Stomach (tissue), 9 donors: ENCODE data around the gene SPON2. TPM values are rescaled to one million over a fixed set of nuclear protein-coding genes. Genes with fewer than 3 reads are reported as not detected.

Experiments
- DNase-seq, 2 donors: peaks; one replicate each; pipeline versions ENCODE4 v3.0.0 to v3.0.0-alpha.2; 2013 to 2019
- H3K27ac ChIP-seq, 5 donors: fragments of 200-600 bp in 4 of 5; sonication (generic) in 4 of 5; one replicate each; pipeline ENCODE4 v1.5.1; 2013 to 2019; ENCODE audit warnings: mild to moderate bottlenecking in 1 of 5, moderate library complexity in 1 of 5
- H3K27me3 ChIP-seq, 3 donors: fragments of 200-600 bp; sonication (generic); one replicate each; pipeline ENCODE4 v1.5.1; 2017 to 2019; ENCODE audit warnings: mixed run types in 1 of 3
- H3K36me3 ChIP-seq, 4 donors: fragments of 200-600 bp; sonication (generic); 1 replicate in 3 of 4; 2 replicates in 1 of 4; pipeline ENCODE4 v1.5.1; 2016 to 2019
- H3K4me1 ChIP-seq, 4 donors: fragments of 200-600 bp; sonication (generic); one replicate each; pipeline ENCODE4 v1.5.1; 2016 to 2019
- H3K4me3 ChIP-seq, 4 donors: fragments of 200-600 bp; sonication (generic) in 3 of 4; one replicate each; pipeline ENCODE4 v1.5.1; 2016 to 2019; ENCODE audit warnings: mild to moderate bottlenecking in 1 of 4
- H3K9me3 ChIP-seq, 4 donors: fragments of 200-600 bp; sonication (generic); one replicate each; pipeline ENCODE4 v1.5.1; 2016 to 2019
- EP300 ChIP-seq: sonication (generic); formaldehyde crosslinking; IDR thresholded peaks from one replicate; pipeline ENCODE4 v1.6.1; 2017; ENCODE audit warnings: antibody characterized with exemption
- POLR2A ChIP-seq, 4 donors: fragments of 450-650 bp; IDR thresholded peaks; one replicate each; pipeline ENCODE4 v1.6.1; 2016; ENCODE audit warnings: antibody characterized with exemption in 4 of 4, control low read depth in 2 of 4, mild to moderate bottlenecking in 1 of 4, moderate library complexity in 1 of 4
- POLR2AphosphoS5 ChIP-seq, 3 donors: sonication (generic); formaldehyde crosslinking; IDR thresholded peaks; one replicate each; pipeline ENCODE4 v1.6.1; 2016; ENCODE audit warnings: antibody characterized with exemption in 3 of 3
- WGBS, 5 donors: extraction: QIAGEN DNeasy Blood & Tissue Kit in 3 of 5; methylation state at CpG; one replicate each; pipeline versions ENCODE4 v1.1.5 to v1.1.7; 2013 to 2018; 5-methylcytosine and 5-hydroxymethylcytosine counted together
- intact Hi-C: fragments of 100-400 bp; cut with DNase I; formaldehyde crosslinking; loops from one replicate; pipeline ENCODE4 v1.15.1; 2023; ENCODE audit warnings: low total_unique reads
- polyA plus RNA-seq, 3 donors: library from polyadenylated mRNA; stranded (reverse); fragments of 200-250 nt; gene quantifications; one replicate each; pipeline ENCODE4 v1.2.3, GENCODE V29; 2013
- total RNA-seq, 5 donors: library from RNA; depleted of rRNA; stranded (reverse); fragments of >200 nt; gene quantifications; one replicate each; pipeline versions ENCODE4 v1.1.0 to v1.2.3, GENCODE V29; 2014 to 2016
- TF ChIP-seq, protein P1 (sequence below), 7 experiments: fragments of 450-650 bp in 4 of 7; fragments of 200-600 bp in 3 of 7; sonication (generic) in 3 of 7; IDR thresholded peaks; one replicate each; pipeline ENCODE4 v1.5.1; 2016 to 2019; ENCODE audit warnings: antibody characterized with exemption in 7 of 7, control low read depth in 2 of 7, mild to moderate bottlenecking in 1 of 7
- donor health status: healthy with polysubstance abuse.
- donor health status: Bipolar disorder and iron deficiency.
- donor health status: healthy.

Gene SPON2
- total and polyA plus RNA-seq, 8 donors, result 12.8 to 224 (median 47.6) TPM

DNA sequence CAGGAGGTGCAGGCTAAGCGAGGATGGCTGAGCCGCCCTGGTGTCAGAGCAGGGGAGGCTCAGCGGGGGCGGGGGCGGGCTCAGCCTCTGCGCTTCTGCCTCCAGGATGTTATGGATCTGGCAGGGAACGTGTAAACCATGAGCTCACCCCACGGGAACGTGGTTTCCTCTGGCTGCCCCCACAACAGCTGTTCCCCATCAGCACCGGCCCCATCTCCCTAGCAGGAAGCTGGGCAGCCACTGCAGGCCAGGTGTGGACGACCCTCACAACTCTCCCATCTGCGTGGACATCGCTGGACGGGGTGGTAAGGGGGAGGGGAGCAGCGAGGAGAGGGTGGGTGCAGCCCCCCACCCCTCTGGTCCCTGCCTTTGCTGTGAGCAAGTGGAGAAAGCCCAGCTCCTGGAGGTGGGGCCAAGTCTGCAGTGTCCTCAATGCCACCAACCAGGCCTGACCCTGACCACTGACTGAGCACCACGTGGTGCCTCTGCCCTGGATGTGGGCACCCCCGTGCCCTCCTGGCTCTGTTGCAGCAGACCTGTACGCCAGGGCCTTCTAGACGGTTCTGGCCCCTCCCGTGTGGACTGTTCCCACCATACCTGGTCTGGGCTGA lies 28.1 kb upstream of the SPON2 start:
- Histone ChIP-seq H3K4me1 (peaks cover 38 to 71% (median 58%) of the 10 kb centered on the region in 4 donors), H3K9me3 (no peaks in the 10 kb centered on the region), H3K27me3 (no peaks in the 10 kb centered on the region), H3K4me3 (peak overlapping the region; percentile 29 to 41 (median 33)), H3K36me3 (no peaks in the 10 kb centered on the region), H3K27ac (peak overlapping the region; percentile 82 to 92 (median 85))
- WGBS, 5 donors, result 43 to 50% (median 47%) methylated on average over 15 to 20 of the region's 20 CpGs
- DNase-seq, result peak; percentile 51 to 93
- TF ChIP-seq, protein P1, sequence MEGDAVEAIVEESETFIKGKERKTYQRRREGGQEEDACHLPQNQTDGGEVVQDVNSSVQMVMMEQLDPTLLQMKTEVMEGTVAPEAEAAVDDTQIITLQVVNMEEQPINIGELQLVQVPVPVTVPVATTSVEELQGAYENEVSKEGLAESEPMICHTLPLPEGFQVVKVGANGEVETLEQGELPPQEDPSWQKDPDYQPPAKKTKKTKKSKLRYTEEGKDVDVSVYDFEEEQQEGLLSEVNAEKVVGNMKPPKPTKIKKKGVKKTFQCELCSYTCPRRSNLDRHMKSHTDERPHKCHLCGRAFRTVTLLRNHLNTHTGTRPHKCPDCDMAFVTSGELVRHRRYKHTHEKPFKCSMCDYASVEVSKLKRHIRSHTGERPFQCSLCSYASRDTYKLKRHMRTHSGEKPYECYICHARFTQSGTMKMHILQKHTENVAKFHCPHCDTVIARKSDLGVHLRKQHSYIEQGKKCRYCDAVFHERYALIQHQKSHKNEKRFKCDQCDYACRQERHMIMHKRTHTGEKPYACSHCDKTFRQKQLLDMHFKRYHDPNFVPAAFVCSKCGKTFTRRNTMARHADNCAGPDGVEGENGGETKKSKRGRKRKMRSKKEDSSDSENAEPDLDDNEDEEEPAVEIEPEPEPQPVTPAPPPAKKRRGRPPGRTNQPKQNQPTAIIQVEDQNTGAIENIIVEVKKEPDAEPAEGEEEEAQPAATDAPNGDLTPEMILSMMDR (IDR thresholded peaks at IDR 0.05), result no peak
- peak in 2 of 3 donors; percentile 68 to 69 for TF ChIP-seq POLR2AphosphoS5 (IDR thresholded peaks at IDR 0.05)
- intact Hi-C loops, result no loop called here

- DNase-seq, result peak in 1 of 2 donors; percentile 23
- WGBS, 5 donors, result 76 to 80% (median 78%) methylated on average over 27 of the region's 27 CpGs
- TF ChIP-seq POLR2AphosphoS5 (IDR thresholded peaks at IDR 0.05) (no peak), EP300 (no peak), POLR2A (IDR thresholded peaks at IDR 0.05) (no peak)
- TF ChIP-seq, protein P1 (IDR thresholded peaks at IDR 0.05), result no peak
- no peaks in the 10 kb centered on the region for H3K9me3 ChIP-seq
- H3K4me3 ChIP-seq, result peak overlapping the region; percentile 29 to 41 (median 33)
- no peaks in the 10 kb centered on the region for H3K36me3 ChIP-seq
- peaks cover 30 to 71% (median 53%) of the 10 kb centered on the region in 4 donors for H3K4me1 ChIP-seq
- intact Hi-C loops, result no loop called here
- H3K27me3 ChIP-seq, result no peaks in the 10 kb centered on the region
- H3K27ac ChIP-seq, result peak overlapping the region; percentile 82 to 92 (median 85)
These were observed 27.4 kb upstream of the SPON2 start for GRCh38 chr4:1199556-1200331.

DNA sequence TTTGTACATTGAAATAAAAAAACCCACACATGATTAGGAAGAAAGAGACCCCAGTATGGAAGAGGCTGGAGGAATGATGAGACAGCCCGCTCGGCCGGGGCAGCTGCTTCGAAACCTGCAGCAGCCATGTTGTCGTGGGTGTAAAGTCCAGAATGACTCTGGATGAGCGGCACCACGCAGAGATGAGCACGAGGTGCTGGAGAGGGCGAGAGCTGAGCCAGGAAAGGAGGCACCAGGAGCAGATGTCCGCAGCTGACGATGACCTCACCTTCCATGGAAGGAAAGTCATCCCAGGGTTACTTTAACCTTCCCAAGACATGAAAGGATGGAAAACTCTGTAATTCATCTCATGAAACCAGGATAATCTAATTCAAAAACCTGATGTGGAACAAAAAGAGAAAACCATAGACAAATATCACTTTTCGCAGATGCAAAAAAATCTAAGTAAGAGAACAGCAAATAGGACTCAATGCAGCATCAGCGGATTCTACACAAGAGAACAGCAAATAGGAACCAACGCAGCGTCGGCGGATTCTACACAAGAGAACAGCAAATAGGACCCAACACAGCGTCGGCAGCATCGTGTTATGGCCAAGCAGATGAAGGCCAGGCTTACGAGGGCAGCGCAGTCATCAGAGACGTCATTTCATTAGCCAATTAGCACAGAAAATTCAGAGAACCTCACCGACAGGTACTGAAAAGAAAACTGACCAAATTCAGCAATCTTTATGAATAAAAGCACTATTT lies 25.9 kb upstream of the SPON2 start:
- 79 to 88% (median 83%) methylated on average over 24 of the region's 24 CpGs for WGBS, 5 donors

More for the DNA sequence above, 25.9 kb upstream of the SPON2 start:
- intact Hi-C loops, result no loop called here
- H3K36me3 ChIP-seq, result no peaks in the 10 kb centered on the region
- DNase-seq, result peak; percentile 23 to 25
- no peak overlapping the region for H3K4me3 ChIP-seq
- peak overlapping the region in 4 of 5 donors; percentile 20 to 92 (median 86) for H3K27ac ChIP-seq
- H3K27me3 ChIP-seq, result no peaks in the 10 kb centered on the region
- peaks cover 33 to 74% (median 53%) of the 10 kb centered on the region in 4 donors for H3K4me1 ChIP-seq
- TF ChIP-seq POLR2AphosphoS5 (IDR thresholded peaks at IDR 0.05), result peak in 1 of 3 donors; percentile 37
- TF ChIP-seq, protein P1 (IDR thresholded peaks at IDR 0.05), result no peak
- no peaks in the 10 kb centered on the region for H3K9me3 ChIP-seq
